ENCODE results near the gene HOTAIR. TPM values are rescaled to one million over a fixed set of nuclear protein-coding genes. Genes with fewer than 3 reads are reported as not detected.

Gene HOTAIR
- total and polyA plus RNA-seq, 2 donors (not counting 3 experiments of a cell fraction or from before 2014, with no cell fraction given), result not detected

DNA sequence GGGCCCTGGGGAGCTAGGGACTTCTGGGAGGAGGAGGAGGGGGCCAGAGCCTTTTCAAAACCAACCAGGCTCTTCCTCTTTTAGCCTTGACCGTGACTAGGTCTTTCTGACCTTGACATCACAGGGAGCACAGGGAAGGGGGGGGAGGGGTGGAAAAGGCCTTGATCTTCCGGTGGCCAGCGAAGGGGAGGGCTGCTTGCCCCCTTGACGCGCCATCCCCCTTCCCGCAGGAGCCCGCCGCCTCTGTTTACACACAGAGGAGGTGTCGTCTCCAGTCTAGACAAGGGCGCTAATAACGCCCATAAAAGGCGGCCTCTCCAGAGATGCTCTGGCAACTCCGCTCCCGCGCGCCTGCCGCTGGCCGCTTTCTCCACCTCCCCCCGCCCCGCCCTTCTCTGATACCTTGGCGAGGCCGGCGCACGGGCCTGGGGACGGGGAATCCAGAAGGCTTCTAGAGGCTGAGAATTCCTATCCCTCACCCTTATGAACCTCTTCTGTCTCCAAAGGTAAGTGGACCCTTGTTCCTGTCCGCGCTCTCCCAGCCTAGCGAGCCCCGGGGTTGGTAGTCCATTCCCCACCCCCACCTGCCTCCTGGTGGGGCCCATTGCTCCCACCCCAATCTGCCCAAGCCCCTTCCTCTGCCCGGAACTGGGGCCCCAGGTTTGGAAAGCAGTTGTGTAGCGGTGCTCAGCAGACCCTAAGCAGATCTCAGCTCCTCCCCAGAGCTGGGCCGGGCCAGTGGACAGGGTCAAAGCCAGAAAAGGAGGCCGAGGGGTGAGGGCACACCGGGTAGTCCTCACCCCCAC, 24.9 kb downstream of the HOTAIR start:
- no peaks in the 10 kb centered on the region for H4K20me1 ChIP-seq (replicated peaks; ENCODE audit: control insufficient read depth, extremely low read depth, insufficient read depth, low read length)
- no peak overlapping the region for H3K4me2 ChIP-seq (ENCODE audit: insufficient read depth, low read length)
- no peaks in the 10 kb centered on the region for H3K79me2 ChIP-seq (ENCODE audit: control insufficient read depth, insufficient read depth, low read length)
- no peak overlapping the region for H2AFZ ChIP-seq (ENCODE audit: low read depth, low read length)
- FAIRE-seq, result no peak
- dilution Hi-C loops (cut with MboI; ENCODE audit: extremely low pct_ligation_motif_present, low sequenced_read_pairs) (no loop called here), intact Hi-C loops (cut with micrococcal nuclease) (no loop called here)
- H3K4me1 ChIP-seq (ENCODE audit: control insufficient read depth, extremely low read depth, insufficient read depth, low read length), result no peaks in the 10 kb centered on the region
- H3K9me3 ChIP-seq (replicated peaks; ENCODE audit: control insufficient read depth, insufficient read depth, low read length), result no peaks in the 10 kb centered on the region
- H3K36me3 ChIP-seq (ENCODE audit: control insufficient read depth in 2 of 2, extremely low read depth in 1 of 2, insufficient read depth in 2 of 2, low read length in 2 of 2), result no peaks in the 10 kb centered on the region
- H3K27ac ChIP-seq (ENCODE audit: insufficient read depth, low read depth, low read length), result no peak overlapping the region
- no peak for TF ChIP-seq JUN (IDR thresholded peaks at IDR 0.05; ENCODE audit: borderline replicate concordance, insufficient read depth, insufficient read length, low read depth)
- TF ChIP-seq FOS (IDR thresholded peaks at IDR 0.05; ENCODE audit: borderline replicate concordance, insufficient read depth, low read length), result no peak
- no peak for TF ChIP-seq GATA2 (IDR thresholded peaks at IDR 0.05; ENCODE audit: insufficient read depth, insufficient read length, low read depth, low read length)
- TF ChIP-seq POLR2A (IDR thresholded peaks at IDR 0.05; ENCODE audit: low read depth, low read length), result no peak
- TF ChIP-seq CTCF (IDR thresholded peaks at IDR 0.05; ENCODE audit: extremely low read depth in 1 of 2, insufficient read depth in 1 of 2, low read depth in 1 of 2, low read length in 2 of 2), result no peak
- no peak for TF ChIP-seq EZH2 (IDR thresholded peaks at IDR 0.05; ENCODE audit: borderline replicate concordance, low read depth, low read length, severe bottlenecking)
- TF ChIP-seq, protein P1, sequence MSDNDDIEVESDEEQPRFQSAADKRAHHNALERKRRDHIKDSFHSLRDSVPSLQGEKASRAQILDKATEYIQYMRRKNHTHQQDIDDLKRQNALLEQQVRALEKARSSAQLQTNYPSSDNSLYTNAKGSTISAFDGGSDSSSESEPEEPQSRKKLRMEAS (IDR thresholded peaks at IDR 0.05; ENCODE audit: insufficient read depth, insufficient read length), result no peak
- TF ChIP-seq POLR2AphosphoS5 (IDR thresholded peaks at IDR 0.05; ENCODE audit: insufficient read depth, low read depth, low read length), result no peak
- TF ChIP-seq MYC (IDR thresholded peaks at IDR 0.05; ENCODE audit: low read depth, low read length), result no peak
- no peak overlapping the region for H3K4me3 ChIP-seq (replicated peaks in 1 of 3; ENCODE audit: insufficient read depth in 1 of 3, low read depth in 1 of 3, low read length in 3 of 3)
- no peak overlapping the region for H3K9ac ChIP-seq (replicated peaks; ENCODE audit: extremely low read depth, insufficient read depth, low read length)
- POLR2A ChIA-PET, result no interaction called here
- no peak for DNase-seq (ENCODE audit: low read depth, low spot score)
- no peaks in the 10 kb centered on the region for H3K9me1 ChIP-seq (replicated peaks; ENCODE audit: control insufficient read depth, extremely low read depth, insufficient read depth, low read length)
- no TSS peak for BruUV-seq (replicated peaks)
- H3K27me3 ChIP-seq (ENCODE audit: control insufficient read depth in 2 of 2, insufficient read depth in 2 of 2, low read length in 2 of 2), result peaks cover 95 to 97% of the 10 kb centered on the region in 2 experiments
- CTCF ChIA-PET, result no interaction called here
